Mesenchymal stem cell (in vitro differentiated cells and primary cell): Measurements from ENCODE around the gene SYT17.

Experiments
- DNase-seq: peaks from one replicate; pipeline ENCODE4 v3.0.0-alpha.2; 2013
- H2AFZ ChIP-seq: one replicate; pipeline ENCODE4 v1.6.1; 2013; ENCODE audit warnings: low read depth, mild to moderate bottlenecking, control low read depth, inconsistent platforms, low read length, moderate library complexity
- H2AK5ac ChIP-seq: 2 replicates; pipeline ENCODE4 v1.6.1; 2013; ENCODE audit warnings: low read length, moderate library complexity, mild to moderate bottlenecking, inconsistent platforms; ENCODE audit not compliant: severe bottlenecking
- H2BK120ac ChIP-seq: one replicate; pipeline ENCODE4 v1.6.1; 2013; ENCODE audit warnings: low read depth, mild to moderate bottlenecking, inconsistent platforms, low read length, moderate library complexity
- H2BK12ac ChIP-seq, 2 experiments: one replicate each; pipeline ENCODE4 v1.6.1; 2013; ENCODE audit warnings: inconsistent platforms in 2 of 2, low read length in 2 of 2, mild to moderate bottlenecking in 2 of 2, moderate library complexity in 2 of 2, control low read depth in 1 of 2
- H2BK15ac ChIP-seq: one replicate; pipeline ENCODE4 v1.6.1; 2013; ENCODE audit warnings: mild to moderate bottlenecking, low read depth, inconsistent platforms; ENCODE audit not compliant: poor library complexity, severe bottlenecking
- H2BK5ac ChIP-seq: 2 replicates; pipeline ENCODE4 v1.6.1; 2013; ENCODE audit warnings: low read depth, mild to moderate bottlenecking, low read length, control low read depth, inconsistent platforms; ENCODE audit not compliant: poor library complexity, severe bottlenecking
- H3K14ac ChIP-seq, 2 experiments: one replicate each; pipeline ENCODE4 v1.6.1; 2013; ENCODE audit warnings: inconsistent platforms in 2 of 2, low read length in 2 of 2, control low read depth in 1 of 2, mild to moderate bottlenecking in 1 of 2, moderate library complexity in 1 of 2
- H3K18ac ChIP-seq, 2 experiments: one replicate each; pipeline ENCODE4 v1.6.1; 2013; ENCODE audit warnings: inconsistent platforms in 2 of 2, low read length in 2 of 2, control low read depth in 1 of 2, low read depth in 1 of 2, mild to moderate bottlenecking in 1 of 2
- H3K23ac ChIP-seq, 2 experiments: one replicate each; pipeline ENCODE4 v1.6.1; 2013; ENCODE audit warnings: inconsistent platforms in 2 of 2, low read length in 2 of 2, mild to moderate bottlenecking in 2 of 2, moderate library complexity in 2 of 2, control low read depth in 1 of 2
- H3K27ac ChIP-seq: 2 replicates; pipeline ENCODE4 v1.5.1; 2013; ENCODE audit warnings: mild to moderate bottlenecking, moderate library complexity, low read length, control low read depth, inconsistent platforms; ENCODE audit not compliant: poor library complexity, severe bottlenecking
- H3K27me3 ChIP-seq, 2 experiments: 2 replicates each; pipeline versions ENCODE4 v1.6.1 to v1.7.0; 2013; ENCODE audit warnings: low read length in 2 of 2, mild to moderate bottlenecking in 2 of 2, moderate library complexity in 2 of 2, control low read depth in 1 of 2, inconsistent platforms in 1 of 2; ENCODE audit not compliant: control insufficient read depth in 1 of 2, insufficient read depth in 1 of 2
- H3K36me3 ChIP-seq, 2 experiments: 2 replicates each; pipeline versions ENCODE4 v1.6.1 to v1.7.0; 2013; ENCODE audit warnings: low read length in 2 of 2, control low read depth in 1 of 2, inconsistent platforms in 1 of 2, low read depth in 1 of 2, mild to moderate bottlenecking in 1 of 2; ENCODE audit not compliant: insufficient read depth in 2 of 2, control insufficient read depth in 1 of 2
- H3K4ac ChIP-seq, 2 experiments: one replicate each; pipeline ENCODE4 v1.6.1; 2013; ENCODE audit warnings: inconsistent platforms in 2 of 2, low read length in 2 of 2, mild to moderate bottlenecking in 2 of 2, moderate library complexity in 2 of 2, control low read depth in 1 of 2, low read depth in 1 of 2
- H3K4me1 ChIP-seq: 2 replicates; pipeline ENCODE4 v1.6.1; 2013; ENCODE audit warnings: low read depth, low read length, control low read depth; ENCODE audit not compliant: control insufficient read depth, insufficient read depth
- H3K4me2 ChIP-seq: 2 replicates; pipeline ENCODE4 v1.6.1; 2013; ENCODE audit warnings: low read length, mild to moderate bottlenecking, inconsistent platforms; ENCODE audit not compliant: poor library complexity, severe bottlenecking
- H3K4me3 ChIP-seq, 2 experiments: 2 replicates each; pipeline versions ENCODE4 v1.5.1 to v1.7.0; 2013; ENCODE audit warnings: low read length in 2 of 2, mild to moderate bottlenecking in 2 of 2, control low read depth in 1 of 2, low read depth in 1 of 2; ENCODE audit not compliant: insufficient read depth in 1 of 2
- H3K79me1 ChIP-seq: replicated peaks from 2 replicates; pipeline ENCODE4 v1.6.1; 2013; ENCODE audit warnings: mild to moderate bottlenecking, control low read depth, low read length, inconsistent platforms; ENCODE audit not compliant: poor library complexity, severe bottlenecking
- H3K9ac ChIP-seq: 2 replicates; pipeline ENCODE4 v1.7.0; 2013; ENCODE audit warnings: mild to moderate bottlenecking, low read length, moderate library complexity
- H3K9me3 ChIP-seq: 2 replicates; pipeline ENCODE4 v1.7.0; 2013; ENCODE audit warnings: mild to moderate bottlenecking, low read length; ENCODE audit not compliant: control insufficient read depth
- H4K8ac ChIP-seq: one replicate; pipeline ENCODE4 v1.6.1; 2013; ENCODE audit warnings: inconsistent platforms, mild to moderate bottlenecking, low read length, moderate library complexity
- H4K91ac ChIP-seq: one replicate; pipeline ENCODE4 v1.6.1; 2013; ENCODE audit warnings: mild to moderate bottlenecking, low read length, inconsistent platforms
- WGBS: methylation state at CpG from one replicate; pipeline ENCODE4 v1.1.7; 2013; ENCODE audit warnings: mixed read lengths; 5-methylcytosine and 5-hydroxymethylcytosine counted together

Gene SYT17

GRCh38 chr16:19235886-19236285 is 67.8 kb downstream of the SYT17 start:
- Histone ChIP-seq H3K4me3 (no peak overlapping the region), H2BK5ac (no peak overlapping the region), H4K91ac (no peak overlapping the region), H3K9me3 (peaks cover 22% of the 10 kb centered on the region), H3K14ac (no peak overlapping the region), H4K8ac (no peak overlapping the region), H2BK12ac (no peak overlapping the region), H3K36me3 (no peaks in the 10 kb centered on the region), H2AFZ (no peak overlapping the region), H3K4ac (no peak overlapping the region), H2AK5ac (no peak overlapping the region), H3K27ac (no peak overlapping the region), H3K79me1 (no peaks in the 10 kb centered on the region), H3K4me2 (no peak overlapping the region), H2BK120ac (no peak overlapping the region), H3K9ac (no peak overlapping the region), H3K27me3 (no peaks in the 10 kb centered on the region), H3K18ac (no peak overlapping the region), H2BK15ac (no peak overlapping the region), H3K23ac (no peak overlapping the region), H3K4me1 (no peaks in the 10 kb centered on the region)
- DNase-seq, result no peak
- 100% methylated on average over 1 of the region's 4 CpGs for WGBS

- H2BK15ac ChIP-seq, result no peak overlapping the region
- peaks cover 22% of the 10 kb centered on the region for H3K9me3 ChIP-seq
Measured at GRCh38 chr16:19236561-19237209, 68.6 kb downstream of the SYT17 start.

GRCh38 chr16:19238406-19238805 is 70.4 kb downstream of the SYT17 start:
- H2BK120ac ChIP-seq, result no peak overlapping the region
- no peak overlapping the region for H2BK5ac ChIP-seq
- H4K91ac ChIP-seq, result no peak overlapping the region
- H3K9ac ChIP-seq, result no peak overlapping the region
- H3K9me3 ChIP-seq, result peaks cover 22% of the 10 kb centered on the region
- no peak overlapping the region for H3K18ac ChIP-seq
- no peak overlapping the region for H3K14ac ChIP-seq
- H3K27me3 ChIP-seq, result no peaks in the 10 kb centered on the region
- H3K36me3 ChIP-seq, result no peaks in the 10 kb centered on the region
- no peak overlapping the region for H3K27ac ChIP-seq
- H2BK12ac ChIP-seq, result no peak overlapping the region
- no peak for DNase-seq
- no peak overlapping the region for H3K4ac ChIP-seq
- 78% methylated on average over 4 of the region's 4 CpGs for WGBS
- no peak overlapping the region for H2AFZ ChIP-seq
- H3K79me1 ChIP-seq, result no peaks in the 10 kb centered on the region
- no peak overlapping the region for H3K23ac ChIP-seq
- H2BK15ac ChIP-seq, result no peak overlapping the region
- no peak overlapping the region for H3K4me3 ChIP-seq
- no peaks in the 10 kb centered on the region for H3K4me1 ChIP-seq
- no peak overlapping the region for H3K4me2 ChIP-seq
- no peak overlapping the region for H2AK5ac ChIP-seq
- no peak overlapping the region for H4K8ac ChIP-seq

More at GRCh38 chr16:19236561-19237209, 68.6 kb downstream of the SYT17 start:
- Histone ChIP-seq H4K8ac (no peak overlapping the region), H3K27ac (no peak overlapping the region), H3K23ac (no peak overlapping the region), H2BK12ac (no peak overlapping the region), H3K18ac (no peak overlapping the region), H4K91ac (no peak overlapping the region), H2AK5ac (no peak overlapping the region), H2BK120ac (no peak overlapping the region), H2BK5ac (no peak overlapping the region), H3K14ac (no peak overlapping the region), H3K36me3 (no peaks in the 10 kb centered on the region), H3K4me1 (no peaks in the 10 kb centered on the region), H3K27me3 (no peaks in the 10 kb centered on the region), H3K4me3 (no peak overlapping the region), H2AFZ (no peak overlapping the region), H3K4ac (no peak overlapping the region), H3K4me2 (no peak overlapping the region), H3K9ac (no peak overlapping the region), H3K79me1 (no peaks in the 10 kb centered on the region)
- WGBS, result 76% methylated on average over 4 of the region's 4 CpGs
- DNase-seq, result no peak

- no peak overlapping the region for H3K27ac ChIP-seq
- no peak overlapping the region for H2BK12ac ChIP-seq
- H3K4ac ChIP-seq, result no peak overlapping the region
- no peak overlapping the region for H3K23ac ChIP-seq
- no peaks in the 10 kb centered on the region for H3K36me3 ChIP-seq
- H3K4me3 ChIP-seq, result no peak overlapping the region
- no peak overlapping the region for H3K14ac ChIP-seq
- no peak overlapping the region for H4K8ac ChIP-seq
- no peak overlapping the region for H2BK15ac ChIP-seq
- peaks cover 18% of the 10 kb centered on the region for H3K9me3 ChIP-seq
- 90% methylated on average over 13 of the region's 13 CpGs for WGBS
- no peak for DNase-seq
- H2AK5ac ChIP-seq, result no peak overlapping the region
- H3K4me2 ChIP-seq, result no peak overlapping the region
- no peaks in the 10 kb centered on the region for H3K4me1 ChIP-seq
- no peak overlapping the region for H3K9ac ChIP-seq
- no peak overlapping the region for H2BK5ac ChIP-seq
- H3K18ac ChIP-seq, result no peak overlapping the region
- no peak overlapping the region for H4K91ac ChIP-seq
- no peaks in the 10 kb centered on the region for H3K27me3 ChIP-seq
- H2BK120ac ChIP-seq, result no peak overlapping the region
- H2AFZ ChIP-seq, result no peak overlapping the region
- H3K79me1 ChIP-seq, result no peaks in the 10 kb centered on the region
Measured at GRCh38 chr16:19239511-19240155, 71.6 kb downstream of the SYT17 start.
